Neural crest cell (in vitro differentiated cells): ENCODE results near the gene SKIDA1. TPM values are rescaled to one million over a fixed set of nuclear protein-coding genes. Genes with fewer than 3 reads are reported as not detected.
A peak's percentile ranks its signal among the peaks of the same experiment; 100 is the strongest.

Source experiments
- DNase-seq: peaks from one replicate; pipeline ENCODE4 v3.0.0; 2021; ENCODE audit warnings: low read depth, mixed read lengths, low spot score
- H3K27ac Mint-ChIP-seq: one replicate; pipeline ENCODE4 v1.8.0; 2021; ENCODE audit warnings: mild to moderate bottlenecking, mixed read lengths; ENCODE audit not compliant: unreplicated experiment
- H3K27me3 Mint-ChIP-seq: 2 replicates; pipeline ENCODE4 v1.8.0; 2021; ENCODE audit warnings: low read depth, mild to moderate bottlenecking, mixed read lengths
- H3K36me3 Mint-ChIP-seq: 2 replicates; pipeline ENCODE4 v1.8.0; 2021; ENCODE audit warnings: low read depth, mild to moderate bottlenecking, mixed read lengths
- H3K4me1 Mint-ChIP-seq: 2 replicates; pipeline ENCODE4 v1.8.0; 2021; ENCODE audit warnings: mixed read lengths
- H3K4me3 Mint-ChIP-seq: one replicate; pipeline ENCODE4 v1.8.0; 2021; ENCODE audit warnings: mild to moderate bottlenecking, mixed read lengths
- H3K9me3 Mint-ChIP-seq: 2 replicates; pipeline ENCODE4 v1.8.0; 2021; ENCODE audit warnings: mixed read lengths
- total RNA-seq: library from RNA; stranded (reverse); gene quantifications from 2 replicates; pipeline ENCODE4 v1.2.1, GENCODE V29; 2021
- TF ChIP-seq, protein P1 (sequence below): fragments of 200-600 bp; sonication (generic); conservative IDR thresholded peaks from 2 replicates; pipeline ENCODE4 v1.5.0; 2021; ENCODE audit warnings: antibody characterized with exemption, mild to moderate bottlenecking

SKIDA1 gene
- total RNA-seq, 1 donor from 2014 or later, result 53.0 TPM

DNA sequence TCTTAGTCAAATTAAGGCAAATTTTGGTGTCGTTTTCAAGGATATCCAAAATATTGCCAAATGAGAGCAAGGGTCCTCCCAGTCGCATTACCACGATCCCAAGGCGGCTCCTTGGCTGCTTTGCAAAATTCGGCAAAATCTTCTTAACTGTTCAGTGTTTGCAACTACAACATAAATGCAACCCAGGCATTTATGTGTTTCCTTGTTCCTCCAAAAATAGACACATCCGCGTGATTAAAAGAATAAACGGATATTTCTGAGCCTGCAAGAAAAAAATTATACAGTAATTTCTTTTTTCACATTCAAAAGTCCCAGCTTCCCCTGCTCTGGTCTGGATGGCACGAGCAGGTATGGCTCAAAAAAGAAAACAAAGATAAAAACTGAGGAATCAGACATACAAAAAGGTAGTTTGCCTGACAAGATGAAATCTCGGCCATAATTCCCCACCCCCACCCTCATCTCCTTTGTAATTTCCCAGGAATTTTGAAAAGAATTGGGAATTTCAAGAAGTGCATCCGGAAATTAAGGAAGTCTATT, 6.0 kb downstream of the SKIDA1 start:
- Mint-ChIP-seq H3K27ac (peak overlapping the region; percentile 95), H3K9me3 (no peaks in the 10 kb centered on the region), H3K4me3 (peak overlapping the region; percentile 95), H3K4me1 (peaks cover 82% of the 10 kb centered on the region), H3K27me3 (peaks cover 17% of the 10 kb centered on the region), H3K36me3 (peaks cover 13% of the 10 kb centered on the region)
- DNase-seq, result no peak
- TF ChIP-seq, protein P1, sequence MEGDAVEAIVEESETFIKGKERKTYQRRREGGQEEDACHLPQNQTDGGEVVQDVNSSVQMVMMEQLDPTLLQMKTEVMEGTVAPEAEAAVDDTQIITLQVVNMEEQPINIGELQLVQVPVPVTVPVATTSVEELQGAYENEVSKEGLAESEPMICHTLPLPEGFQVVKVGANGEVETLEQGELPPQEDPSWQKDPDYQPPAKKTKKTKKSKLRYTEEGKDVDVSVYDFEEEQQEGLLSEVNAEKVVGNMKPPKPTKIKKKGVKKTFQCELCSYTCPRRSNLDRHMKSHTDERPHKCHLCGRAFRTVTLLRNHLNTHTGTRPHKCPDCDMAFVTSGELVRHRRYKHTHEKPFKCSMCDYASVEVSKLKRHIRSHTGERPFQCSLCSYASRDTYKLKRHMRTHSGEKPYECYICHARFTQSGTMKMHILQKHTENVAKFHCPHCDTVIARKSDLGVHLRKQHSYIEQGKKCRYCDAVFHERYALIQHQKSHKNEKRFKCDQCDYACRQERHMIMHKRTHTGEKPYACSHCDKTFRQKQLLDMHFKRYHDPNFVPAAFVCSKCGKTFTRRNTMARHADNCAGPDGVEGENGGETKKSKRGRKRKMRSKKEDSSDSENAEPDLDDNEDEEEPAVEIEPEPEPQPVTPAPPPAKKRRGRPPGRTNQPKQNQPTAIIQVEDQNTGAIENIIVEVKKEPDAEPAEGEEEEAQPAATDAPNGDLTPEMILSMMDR, result no peak

DNA sequence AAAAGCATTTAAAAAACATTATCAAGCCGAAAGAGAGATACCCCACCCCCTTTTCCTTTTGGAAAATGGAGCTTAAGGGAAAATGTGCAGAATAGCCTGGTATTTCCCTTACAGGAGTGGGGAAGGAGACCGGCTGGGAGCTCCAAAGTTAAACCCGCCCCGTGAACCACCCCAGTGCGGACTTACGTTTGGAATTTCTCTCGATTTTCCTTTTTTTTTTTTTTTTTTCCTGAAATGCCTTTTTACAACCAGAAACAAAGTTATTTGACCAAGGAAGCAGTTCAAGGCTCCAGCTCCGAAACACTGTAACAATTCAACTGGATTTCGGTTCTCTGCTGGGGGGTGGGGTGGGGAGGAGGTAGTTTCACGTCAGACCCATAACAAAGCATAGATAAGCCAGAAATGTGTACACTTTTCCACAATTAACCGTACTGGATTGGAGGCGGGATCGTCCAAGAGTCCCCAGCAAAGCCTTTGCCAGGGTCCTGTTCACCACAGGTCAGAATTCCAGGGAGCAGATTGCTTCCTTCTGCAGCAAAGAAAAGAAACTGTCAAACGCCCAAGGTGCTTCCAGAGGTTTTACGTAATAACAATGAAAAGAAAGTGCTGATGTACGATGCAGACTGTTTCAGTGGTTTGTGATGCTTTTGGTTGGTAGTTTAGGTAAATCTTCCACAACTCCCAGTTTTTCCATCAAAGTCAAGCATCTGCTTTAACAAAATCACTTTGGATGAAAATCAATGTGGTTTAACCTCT, 6.7 kb downstream of the SKIDA1 start:
- H3K9me3 Mint-ChIP-seq, result no peaks in the 10 kb centered on the region
- TF ChIP-seq, protein P1, result no peak
- peaks cover 14% of the 10 kb centered on the region for H3K36me3 Mint-ChIP-seq
- H3K27ac Mint-ChIP-seq, result peak overlapping the region; percentile 95
- peak overlapping the region; percentile 95 for H3K4me3 Mint-ChIP-seq
- peaks cover 82% of the 10 kb centered on the region for H3K4me1 Mint-ChIP-seq
- no peak for DNase-seq
- peaks cover 17% of the 10 kb centered on the region for H3K27me3 Mint-ChIP-seq

DNA sequence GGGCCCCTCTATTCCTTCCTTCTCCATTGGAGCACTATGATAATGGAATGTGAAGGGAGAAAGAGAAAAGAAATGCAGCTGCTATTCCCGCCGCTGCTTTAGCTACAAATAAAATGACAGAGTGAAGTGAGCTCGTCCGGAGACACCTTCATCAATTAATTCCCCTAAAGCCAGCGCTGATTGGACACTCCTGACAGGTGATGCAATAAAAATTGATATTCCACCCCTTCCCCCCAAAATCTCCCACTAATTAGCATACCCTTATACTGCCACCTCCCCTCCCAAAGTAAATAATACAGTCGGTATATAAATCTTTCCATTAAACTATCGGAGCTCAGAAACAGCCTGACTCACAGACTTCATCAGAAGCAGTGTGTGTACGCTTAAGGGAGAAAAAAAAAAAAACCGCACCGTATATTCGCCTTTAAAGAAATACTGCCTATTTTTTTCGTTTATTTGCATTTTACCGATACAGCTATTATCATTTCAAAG, 7.3 kb downstream of the SKIDA1 start:
- no peak for DNase-seq
- TF ChIP-seq, protein P1, result no peak
- Mint-ChIP-seq H3K27ac (peak overlapping the region; percentile 95), H3K4me1 (peaks cover 82% of the 10 kb centered on the region), H3K4me3 (peak overlapping the region; percentile 95), H3K27me3 (peaks cover 17% of the 10 kb centered on the region), H3K9me3 (no peaks in the 10 kb centered on the region), H3K36me3 (peaks cover 14% of the 10 kb centered on the region)

DNA sequence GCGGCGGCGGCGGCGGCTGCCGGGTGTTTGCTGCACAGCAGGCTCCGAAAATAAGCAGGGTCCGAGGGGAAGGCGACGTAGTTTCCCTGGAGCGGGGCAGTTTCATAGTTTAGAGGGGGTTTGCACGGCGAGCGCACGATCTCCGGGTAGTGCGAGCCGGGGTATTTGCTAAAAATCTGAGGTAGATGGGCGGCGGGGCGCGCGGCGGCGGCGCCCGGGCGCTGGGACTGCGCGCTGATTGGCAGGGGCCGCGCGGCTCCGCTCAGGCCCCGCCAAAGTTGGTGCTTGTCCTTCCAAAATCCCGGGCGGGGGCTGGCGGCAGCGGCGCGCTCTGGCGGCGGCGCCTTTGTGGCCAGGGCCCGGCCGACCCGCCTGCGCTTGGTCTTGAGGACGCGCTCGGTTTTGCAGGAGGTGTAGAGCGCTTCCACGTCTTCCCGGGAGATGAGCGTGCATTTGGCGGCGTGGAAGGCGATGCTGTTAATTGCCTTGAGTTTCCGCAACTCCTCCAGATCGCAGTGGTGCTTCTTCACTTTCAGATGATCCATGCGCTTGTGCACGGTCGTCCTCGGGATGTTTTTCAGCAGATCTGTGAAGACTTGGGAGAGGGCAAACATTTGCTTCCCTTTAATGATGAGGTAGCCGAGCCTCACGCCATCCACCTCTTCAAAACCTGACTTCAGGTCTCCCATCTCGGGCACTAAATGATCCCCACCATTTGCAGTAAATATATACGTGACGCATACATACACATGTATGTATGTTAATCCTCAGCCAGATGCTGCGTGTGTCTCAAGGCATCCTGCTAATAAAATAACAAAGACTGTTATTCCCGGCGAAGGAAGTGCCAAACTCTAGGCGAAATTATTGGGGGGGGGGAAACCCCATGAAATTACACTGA, 8.1 kb downstream of the SKIDA1 start:
- Mint-ChIP-seq H3K9me3 (no peaks in the 10 kb centered on the region), H3K4me3 (peak overlapping the region; percentile 95), H3K27me3 (peaks cover 20% of the 10 kb centered on the region), H3K36me3 (peaks cover 14% of the 10 kb centered on the region), H3K4me1 (peaks cover 82% of the 10 kb centered on the region), H3K27ac (peak overlapping the region; percentile 95)
- TF ChIP-seq, protein P1, result peak; percentile 14
- no peak for DNase-seq
